GM18907 (cell line): ENCODE results near the gene KLHL18.
"Not testable (repeated sequence)": the region's sequence is repeated elsewhere in the genome, so short reads cannot be mapped to it uniquely, and the experiment has no call there.

Source experiments
- ATAC-seq: cut with Tn5 transposase; IDR thresholded peaks from one replicate; pipeline ENCODE4 v1.9.1; 2021; ENCODE audit warnings: mild to moderate bottlenecking, moderate library complexity; ENCODE audit not compliant: unreplicated experiment

KLHL18 gene

DNA sequence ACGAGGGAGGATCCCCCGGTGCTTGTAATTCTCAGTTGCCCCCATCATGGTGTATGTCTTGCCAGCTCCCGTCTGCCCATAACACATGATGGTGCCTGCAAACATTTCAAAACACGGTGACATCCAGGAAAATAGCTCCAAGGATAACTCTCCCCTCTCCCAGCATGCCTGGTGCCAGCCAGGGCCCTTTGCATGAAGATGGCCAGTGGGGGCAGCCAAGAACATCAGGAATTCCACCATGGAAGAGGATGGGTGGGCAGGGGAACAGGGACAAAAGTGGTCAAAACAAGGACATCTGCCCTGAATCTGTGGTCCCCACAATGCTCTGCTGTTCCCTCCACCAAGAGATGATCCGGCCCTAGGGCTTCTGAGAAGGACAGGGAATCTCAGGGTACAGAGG, 9.2 kb upstream of the KLHL18 start:
- no peak for ATAC-seq

DNA sequence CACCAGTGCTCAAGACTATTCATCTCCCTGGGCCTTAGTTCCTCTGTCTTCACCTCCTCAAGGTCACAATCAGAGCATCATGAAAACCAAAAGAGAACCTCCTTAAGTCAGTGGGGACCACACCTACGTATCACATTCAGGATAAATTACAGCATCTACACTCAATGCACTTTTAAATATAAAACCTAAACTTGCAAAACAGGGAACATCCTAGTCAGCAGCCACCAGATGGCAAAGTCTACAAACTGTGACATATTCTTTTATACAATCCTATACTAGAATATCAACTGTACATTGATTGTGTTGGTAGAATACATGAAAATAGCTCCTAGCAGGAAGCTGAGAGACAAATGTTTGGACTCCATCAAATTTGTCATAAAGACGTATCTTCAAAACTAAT, 8.1 kb upstream of the KLHL18 start:
- ATAC-seq = no peak

DNA sequence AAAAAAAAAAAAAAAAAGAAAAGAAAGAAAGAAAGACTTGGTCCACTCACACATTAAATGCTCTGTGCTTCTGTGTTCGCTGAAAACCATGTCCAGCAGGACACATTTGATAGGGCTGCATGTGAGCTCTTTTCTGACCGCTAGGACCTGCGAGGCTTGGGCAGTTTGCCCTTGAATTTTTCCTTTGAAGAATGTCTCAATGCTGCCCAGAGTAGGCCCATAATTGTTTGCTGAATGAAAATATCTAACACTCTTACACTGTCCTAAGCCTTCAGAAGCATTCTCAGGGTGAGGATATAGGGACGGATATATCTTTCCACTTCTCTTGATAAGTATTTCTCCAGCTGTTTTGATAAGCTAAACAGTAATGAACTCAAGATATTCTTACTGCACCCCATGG, 6.2 kb upstream of the KLHL18 start:
- no peak for ATAC-seq

DNA sequence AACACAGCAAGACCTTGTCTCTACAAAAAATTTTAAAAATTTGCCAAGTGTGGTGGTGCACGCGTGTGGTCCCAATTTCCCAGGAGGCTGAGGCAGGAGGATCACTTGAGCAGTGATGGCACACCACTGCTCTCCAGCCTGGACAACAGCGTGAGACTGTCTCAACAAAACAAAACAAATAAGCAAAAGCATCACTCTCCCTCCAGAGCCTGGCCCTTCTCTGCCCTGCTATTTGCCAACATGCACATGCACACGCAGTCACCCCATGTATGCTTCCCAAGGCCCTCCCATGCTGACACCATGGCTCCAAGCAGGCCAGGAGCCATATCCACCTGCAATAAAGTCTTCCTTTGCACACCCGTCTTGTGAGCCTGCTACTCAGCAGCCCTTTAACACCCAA, 2.2 kb upstream of the KLHL18 start:
- ATAC-seq = no peak

DNA sequence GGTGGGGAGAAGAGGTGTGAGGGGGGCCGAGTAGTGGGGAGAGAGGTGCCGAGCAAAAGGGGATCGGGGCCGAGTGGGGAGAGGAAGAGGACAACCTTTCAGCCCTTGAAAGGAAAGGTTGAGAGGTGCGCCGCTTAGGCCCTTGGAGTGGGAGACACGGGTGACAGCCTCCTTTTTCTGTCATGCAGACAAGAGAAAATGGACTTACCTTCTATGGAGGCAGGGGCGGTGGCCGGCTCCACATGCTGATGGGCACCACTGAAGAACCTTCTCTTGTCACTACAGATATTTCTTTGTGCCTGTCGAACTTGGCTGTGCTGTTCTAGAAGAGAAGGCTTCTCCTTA, 421 bp downstream of the KLHL18 start:
- peak; percentile 2 for ATAC-seq

DNA sequence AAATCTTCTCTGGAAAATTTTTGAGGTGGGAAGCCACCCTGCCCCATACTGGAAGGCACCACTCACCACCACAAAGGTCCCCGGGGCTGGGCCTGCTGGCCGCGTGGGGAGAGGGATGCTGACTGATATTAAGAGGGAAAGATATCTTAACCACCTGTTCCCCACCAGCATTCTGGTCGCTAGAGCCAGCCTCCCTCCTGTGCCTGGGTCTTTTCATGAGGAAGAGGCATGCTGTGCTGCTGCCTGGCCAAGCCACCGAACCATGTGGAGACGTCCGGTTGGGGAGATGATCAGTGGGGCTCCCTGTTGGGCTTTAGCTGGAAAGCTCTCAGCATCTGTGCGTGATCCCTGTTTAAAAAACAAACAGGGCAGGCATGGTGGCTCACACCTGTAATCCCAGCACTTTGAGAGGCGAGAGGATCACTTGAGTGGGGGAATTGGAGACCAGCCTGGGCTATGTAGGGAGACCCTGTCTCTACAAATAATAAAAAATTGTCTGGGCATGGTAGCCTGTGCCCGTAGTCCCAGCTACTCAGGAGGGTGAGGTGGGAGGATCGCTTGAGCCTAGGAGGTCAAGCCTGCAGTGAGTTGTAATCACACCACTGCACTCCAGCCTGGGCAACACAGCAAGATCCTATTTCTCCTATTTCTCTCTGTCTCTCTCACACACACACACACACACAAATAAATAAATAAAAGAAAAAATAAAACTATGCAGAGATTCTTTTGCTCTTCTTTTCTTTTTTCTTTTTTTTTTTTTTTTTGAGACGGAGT, 1.0 kb downstream of the KLHL18 start:
- ATAC-seq = no peak

DNA sequence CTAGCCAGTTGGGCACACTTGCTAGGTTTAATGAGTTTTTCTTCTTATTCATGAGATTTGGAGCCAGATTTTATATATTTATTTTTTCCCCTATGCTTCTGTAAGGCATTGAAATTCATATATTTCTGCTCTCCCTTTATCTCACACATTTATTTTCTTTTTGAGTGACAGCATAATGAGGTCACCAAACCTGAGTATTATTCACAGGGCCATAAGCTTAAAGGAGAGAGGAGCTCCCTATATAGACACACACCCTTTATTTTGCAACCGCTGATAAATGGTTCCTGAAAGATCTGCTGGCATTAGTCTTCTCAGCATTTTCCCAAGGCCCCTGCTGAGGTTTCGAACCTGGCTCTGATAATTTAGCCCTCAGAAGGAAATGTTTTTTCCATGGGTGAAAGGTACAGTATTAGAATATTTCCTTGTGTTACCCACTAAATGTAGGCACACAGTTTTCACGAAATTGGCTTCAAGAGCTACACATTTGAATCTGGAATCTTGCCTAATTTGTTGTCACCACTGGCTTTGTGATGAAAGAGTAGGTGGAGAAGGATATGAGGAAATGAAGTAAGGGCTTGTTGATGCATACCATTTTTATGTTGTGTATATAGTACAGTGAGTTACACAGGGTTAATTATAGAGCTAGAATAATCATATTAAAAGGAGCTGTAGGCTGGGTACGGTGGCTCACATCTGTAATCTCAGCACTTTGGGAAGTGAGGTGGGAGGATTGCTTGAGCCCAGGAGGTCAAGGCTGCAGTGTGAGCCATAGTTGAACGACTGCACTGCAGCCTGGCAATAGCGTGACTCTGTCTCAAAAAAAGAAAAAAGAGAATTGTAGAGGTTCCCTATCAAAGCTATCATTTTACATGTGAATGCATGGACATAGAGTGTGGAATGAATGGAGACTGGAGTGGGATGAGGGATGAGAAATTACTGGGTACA, 6.5 kb downstream of the KLHL18 start:
- ATAC-seq = no peak

DNA sequence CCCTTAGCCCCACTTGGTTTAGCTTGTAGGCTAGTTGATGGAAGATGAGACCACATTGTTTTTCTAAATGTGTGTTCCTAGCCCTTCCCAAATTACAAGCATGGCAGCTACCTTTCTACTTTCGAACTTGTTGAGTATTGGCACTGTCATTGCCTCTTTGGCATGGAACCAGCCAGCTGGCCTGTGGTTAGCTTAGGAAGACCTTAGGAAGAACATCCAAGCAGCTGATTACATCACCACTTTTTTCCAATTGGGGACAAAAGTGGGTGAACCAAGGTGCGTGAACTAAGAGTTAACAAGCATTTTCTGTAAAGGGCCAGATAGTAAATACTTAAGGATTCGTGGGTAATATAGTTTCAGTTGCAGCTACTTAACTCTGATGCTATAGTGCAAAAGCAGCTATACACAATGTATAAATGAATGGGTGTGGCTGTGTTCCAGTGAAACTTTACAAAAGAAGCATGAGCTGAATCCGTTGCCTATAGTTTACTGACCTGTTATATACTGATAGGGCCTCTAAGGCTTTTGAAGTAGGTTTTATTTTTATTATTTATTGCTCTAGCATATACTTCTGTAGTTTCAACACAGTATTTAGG, 8.5 kb downstream of the KLHL18 start:
- peak; percentile 9 for ATAC-seq

DNA sequence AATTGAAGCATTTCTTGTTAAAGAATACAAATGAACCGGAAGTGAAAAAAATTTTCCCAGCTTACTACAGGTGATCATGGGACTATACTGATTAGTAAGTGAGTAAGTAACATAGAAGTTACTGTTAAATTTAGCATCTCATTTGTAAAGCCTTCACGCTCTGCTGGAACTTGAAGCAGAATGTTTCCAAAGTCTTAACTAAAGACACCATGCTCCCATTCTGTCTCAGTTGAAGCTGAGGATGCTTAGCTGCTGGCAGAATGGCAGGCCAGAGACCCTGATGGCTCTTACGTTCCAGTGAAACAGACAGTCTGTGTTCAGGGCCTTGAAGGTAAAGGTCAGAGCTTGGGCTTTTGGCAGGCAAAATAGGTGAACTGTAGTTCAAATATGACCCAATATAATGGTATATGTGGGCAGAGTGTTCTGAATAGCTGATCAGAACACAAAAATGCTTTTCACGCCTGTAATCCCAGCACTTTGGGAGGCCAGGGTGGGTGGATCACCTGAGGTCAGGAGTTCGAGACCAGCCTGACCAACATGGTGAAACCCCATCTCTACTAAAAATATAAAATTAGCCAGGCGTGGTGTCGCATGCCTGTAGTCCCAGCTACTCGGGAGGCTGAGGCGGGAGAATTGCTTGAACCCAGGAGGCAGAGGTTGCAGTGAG, 9.1 kb downstream of the KLHL18 start:
- peak; percentile 54 for ATAC-seq

DNA sequence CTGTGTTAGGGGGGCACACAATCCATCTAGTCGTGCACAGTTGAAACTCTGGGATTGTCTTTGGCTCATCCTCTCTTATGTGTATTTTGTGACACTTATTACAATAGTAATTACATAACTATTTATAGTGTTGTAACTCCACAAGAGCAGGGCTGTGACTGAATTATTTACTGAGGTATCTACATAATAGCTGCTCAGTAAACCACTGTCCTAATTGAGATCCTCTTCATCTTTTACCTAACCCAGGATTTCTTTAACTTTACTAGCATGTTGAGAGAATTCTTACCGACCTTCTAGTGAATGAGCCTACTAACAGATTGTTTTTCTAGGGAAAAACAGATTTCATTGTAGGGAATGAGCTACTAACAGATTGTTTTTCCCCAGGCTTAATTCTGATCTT, 11.1 kb downstream of the KLHL18 start:
- no peak for ATAC-seq

DNA sequence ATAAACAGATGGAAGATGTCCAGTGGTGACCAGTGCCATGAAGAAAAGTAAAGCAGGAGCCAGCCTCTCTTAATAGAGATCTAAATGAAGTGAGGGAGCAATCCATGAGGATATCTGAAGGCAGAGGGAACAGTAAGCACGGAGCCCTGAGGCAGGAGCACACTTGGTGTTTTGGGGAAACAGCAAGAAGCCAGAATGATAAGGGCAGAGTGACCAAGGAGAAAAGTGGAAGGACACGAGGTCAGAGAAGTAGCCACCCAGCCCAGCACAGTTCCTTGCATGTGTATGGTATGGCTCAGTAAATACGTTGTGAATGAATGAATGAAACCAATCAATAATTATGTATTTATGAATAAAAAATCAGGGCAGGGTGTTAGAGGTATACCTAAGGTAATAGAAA, 11.6 kb downstream of the KLHL18 start:
- ATAC-seq = no peak

DNA sequence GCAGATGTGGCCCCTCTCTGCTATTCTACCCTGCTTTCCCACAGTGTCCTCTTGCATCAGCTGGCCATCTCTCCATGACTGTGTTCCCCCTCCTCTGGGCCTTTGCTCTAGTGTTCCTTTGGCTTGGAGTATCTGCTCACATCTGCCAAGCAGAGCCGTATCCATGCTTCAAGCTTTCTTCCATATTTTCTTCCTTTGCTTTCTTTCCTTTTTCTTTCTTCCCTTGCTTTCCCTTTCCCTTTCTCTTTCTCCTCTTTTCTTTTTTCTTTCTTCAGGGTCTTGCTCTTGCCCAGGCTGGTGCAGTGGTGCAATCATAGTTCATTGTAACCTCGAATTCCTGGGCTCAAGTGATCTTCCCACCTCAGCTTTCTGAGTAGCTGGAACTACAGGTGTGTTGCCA, 12.6 kb downstream of the KLHL18 start:
- ATAC-seq = no peak

DNA sequence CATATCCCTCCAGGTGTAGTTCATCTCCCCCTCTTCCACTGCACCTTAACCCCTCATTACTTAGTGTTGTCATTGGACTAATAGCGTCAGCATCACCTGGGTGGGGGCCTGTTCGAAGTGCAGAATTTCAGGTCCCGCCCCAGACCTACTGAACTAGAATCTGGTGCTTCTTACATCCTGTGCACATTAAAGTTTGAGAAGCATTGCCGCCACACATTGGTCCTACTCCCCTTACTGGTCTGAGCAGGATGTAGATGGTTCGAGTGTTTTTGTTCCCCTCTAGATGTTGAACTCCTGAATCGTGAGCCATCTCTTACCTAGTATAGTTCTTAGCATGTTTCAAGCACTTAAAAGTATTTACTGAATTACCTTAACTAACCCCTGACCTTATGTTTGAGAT, 13.2 kb downstream of the KLHL18 start:
- ATAC-seq = no peak

DNA sequence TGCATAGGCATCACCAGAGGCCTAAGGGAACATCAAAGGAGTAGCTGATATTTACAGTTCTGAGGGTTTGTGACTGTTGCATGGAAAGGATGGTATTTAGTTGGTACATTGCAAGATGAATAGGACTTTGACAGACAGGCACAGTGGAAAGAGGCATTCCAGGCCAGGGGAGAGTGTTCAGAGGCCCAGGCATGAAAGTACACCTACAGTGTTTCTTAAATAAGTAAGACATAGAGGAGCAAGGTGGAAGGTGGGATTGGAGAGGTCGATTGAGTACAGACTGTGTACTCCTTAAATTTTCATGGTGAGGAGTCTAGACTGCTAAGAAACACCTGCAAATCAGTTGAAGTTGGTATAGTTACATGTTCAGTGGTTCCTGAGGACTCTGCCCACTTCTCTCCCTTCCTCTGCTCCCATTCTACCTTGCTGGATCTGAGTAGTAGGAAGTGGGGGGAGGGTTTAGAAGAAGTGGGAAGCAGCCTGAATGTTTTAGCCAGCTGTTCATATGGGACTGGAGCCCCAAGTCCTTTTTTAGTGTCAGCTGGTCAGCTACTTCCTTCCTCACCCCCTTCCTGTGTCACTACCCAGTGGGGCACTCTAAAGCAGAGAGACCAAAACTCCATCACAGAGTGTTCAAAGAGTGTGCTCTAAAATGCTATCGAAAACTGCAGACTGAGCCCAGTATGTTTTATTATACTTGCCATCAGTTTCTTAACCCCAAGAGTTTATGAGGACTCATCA, 14.0 kb downstream of the KLHL18 start:
- ATAC-seq = no peak

DNA sequence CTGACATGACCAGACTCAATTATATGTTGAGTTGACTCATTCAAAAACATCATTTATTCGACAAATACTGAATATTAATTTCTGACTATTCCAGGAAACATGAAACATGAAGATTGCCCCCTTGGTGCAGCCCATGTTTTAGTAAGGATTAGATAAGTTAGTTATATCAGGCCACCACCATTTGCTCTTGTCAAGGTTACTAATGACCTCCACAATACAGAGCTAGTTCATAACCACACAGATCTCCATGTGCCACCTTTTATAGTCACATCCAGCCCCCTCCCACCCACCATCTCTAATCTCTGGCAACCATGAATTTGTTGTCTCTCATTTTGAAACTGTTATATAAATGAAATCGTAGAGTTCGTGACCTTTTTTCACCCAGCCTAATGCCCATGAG, 15.7 kb downstream of the KLHL18 start:
- ATAC-seq = no peak

DNA sequence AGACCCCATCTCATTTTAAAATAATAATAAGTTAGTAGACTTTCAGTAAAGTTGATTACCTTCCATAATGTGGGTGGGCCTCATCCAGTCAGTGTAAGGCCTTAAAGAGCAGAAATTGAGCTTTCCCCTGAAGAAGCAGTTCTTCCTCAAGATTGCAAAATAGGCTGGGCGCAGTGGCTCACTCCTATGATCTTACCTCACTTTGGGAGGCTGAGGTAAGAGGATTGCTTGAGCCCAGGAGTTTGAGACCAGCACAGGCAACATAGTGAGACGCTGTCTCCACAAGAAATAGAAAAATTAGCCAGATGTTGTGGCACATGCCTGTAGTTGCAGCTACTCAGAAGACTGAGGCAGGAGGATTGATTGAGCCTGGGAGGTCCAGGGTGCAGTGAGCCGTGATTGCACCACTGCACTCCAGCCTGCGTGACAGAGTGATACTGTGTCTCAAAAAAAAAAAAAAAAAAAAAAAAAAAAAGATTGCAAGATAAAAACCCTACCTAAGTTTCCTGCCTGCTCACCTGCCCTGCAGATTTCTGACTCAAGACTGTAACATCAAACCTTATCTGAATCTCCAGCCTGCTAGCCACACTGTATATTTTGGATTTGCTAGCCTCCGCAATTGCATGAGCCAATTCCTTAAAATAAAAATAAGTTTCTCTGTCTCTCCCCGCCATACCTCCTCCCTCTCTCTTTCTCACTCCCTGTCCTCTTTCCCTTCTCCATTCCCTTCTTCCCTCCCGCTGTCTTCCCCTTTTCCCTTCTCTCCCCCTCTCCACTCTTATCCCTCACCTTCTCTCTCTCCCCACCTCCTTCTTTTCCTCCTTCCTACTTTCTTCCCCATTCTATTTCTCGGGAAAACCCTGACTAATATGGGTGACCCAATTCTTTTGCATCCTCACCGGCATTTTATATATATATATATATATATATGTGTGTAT, 16.9 kb downstream of the KLHL18 start:
- ATAC-seq = no peak

DNA sequence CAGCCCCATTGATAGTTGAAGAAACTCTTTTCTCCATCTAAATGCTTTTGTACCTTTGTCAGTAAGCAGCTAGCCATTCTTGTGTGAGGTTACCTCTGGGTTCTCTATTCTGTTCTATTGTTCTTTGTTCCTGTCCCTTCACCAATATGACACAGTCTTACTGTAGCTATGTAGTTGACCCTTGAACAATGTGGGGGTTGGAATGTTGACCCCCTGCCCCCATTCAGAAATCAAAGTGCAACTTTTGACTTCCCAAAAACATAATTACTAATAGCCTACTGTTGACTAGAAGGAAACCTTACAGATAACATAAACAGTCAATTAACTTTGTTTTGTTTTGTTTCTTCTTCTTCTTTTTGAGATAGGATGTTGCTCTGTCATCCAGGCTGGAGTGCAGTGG, 18.7 kb downstream of the KLHL18 start:
- no peak for ATAC-seq

DNA sequence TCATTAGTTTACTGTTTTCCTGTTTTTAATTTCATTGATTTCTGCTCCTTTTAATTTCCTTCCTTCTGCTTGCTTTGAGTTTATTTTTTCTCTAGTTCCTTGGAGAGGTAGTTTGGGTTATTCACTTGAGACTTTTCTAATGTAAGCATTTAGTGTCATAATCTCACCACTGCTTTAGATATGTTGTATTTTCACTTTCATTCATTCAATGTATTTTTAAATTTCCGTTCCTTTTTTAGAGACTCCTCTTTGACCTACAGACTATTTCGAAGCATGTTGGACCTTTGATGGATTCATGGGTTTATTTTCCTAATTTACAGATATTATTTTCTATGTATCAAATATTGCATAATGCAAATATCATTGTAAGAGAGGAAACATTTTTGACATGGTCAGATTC, 23.3 kb downstream of the KLHL18 start:
- no peak for ATAC-seq

DNA sequence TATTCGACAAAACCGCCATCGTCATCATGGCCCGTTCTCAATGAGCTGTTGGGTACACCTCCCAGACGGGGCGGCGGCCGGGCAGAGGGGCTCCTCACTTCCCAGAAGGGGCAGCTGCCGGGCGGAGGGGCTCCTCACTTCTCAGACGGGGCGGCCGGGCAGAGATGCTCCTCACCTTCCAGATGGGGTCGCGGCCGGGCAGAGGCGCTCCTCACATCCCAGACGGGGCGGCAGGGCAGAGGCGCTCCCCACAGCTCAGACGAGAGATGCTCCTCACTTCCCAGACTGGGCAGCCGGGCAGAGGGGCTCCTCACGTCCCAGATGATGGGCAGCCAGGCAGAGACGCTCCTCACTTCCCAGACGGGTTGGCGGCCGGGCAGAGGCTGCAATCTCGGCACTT, 26.5 kb downstream of the KLHL18 start:
- not testable (repeated sequence) for ATAC-seq

DNA sequence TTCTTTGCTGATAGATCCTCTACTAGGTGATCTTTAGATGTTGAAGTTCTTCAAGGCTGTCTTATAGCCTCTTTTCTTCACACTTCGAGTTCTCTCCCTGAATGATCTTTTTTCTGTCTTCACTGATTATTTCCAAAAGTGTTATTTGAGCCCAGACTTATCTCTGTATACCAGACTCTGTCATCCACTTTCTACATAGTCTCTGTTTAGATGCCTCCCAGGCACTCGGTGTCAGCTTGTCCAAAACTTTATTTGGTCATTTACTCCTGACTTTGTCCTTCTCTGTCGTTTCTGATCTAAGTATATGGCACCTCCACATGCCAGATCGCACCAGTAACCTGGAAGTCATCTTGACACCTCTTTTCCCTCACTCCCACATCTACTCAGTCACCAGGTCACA, 27.6 kb downstream of the KLHL18 start:
- no peak for ATAC-seq
